HG03095 (cell line): ENCODE measurements around the gene PRELID3B.
"Not testable (repeated sequence)": the region's sequence is repeated elsewhere in the genome, so short reads cannot be mapped to it uniquely, and the experiment has no call there.

Experiments used
- ATAC-seq: cut with Tn5 transposase; IDR thresholded peaks from one replicate; pipeline ENCODE4 v1.9.1; 2021; ENCODE audit warnings: moderate library complexity; ENCODE audit not compliant: unreplicated experiment

The PRELID3B gene

GRCh38 chr20:59026904-59027740, 15.5 kb downstream of the PRELID3B start:
- ATAC-seq, result no peak

DNA sequence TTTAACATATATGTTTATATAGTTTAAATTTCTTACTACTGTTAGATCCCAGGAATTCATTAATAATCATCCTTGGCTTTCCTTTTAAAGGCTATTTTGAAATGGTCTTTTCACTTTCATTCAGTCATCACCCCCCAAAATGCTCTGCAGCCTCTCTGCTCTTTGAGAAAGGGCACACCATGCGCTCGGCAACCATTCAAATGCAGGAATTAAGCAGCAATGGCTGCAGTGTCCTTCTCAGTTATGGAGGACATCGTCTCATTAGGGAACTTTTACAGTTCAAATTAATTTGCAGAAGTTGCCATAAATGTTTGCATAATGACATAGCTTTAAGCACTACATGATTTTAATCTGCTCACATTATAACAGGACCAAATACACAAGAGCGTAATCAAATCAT, 17.1 kb downstream of the PRELID3B start:
- ATAC-seq, result no peak

DNA sequence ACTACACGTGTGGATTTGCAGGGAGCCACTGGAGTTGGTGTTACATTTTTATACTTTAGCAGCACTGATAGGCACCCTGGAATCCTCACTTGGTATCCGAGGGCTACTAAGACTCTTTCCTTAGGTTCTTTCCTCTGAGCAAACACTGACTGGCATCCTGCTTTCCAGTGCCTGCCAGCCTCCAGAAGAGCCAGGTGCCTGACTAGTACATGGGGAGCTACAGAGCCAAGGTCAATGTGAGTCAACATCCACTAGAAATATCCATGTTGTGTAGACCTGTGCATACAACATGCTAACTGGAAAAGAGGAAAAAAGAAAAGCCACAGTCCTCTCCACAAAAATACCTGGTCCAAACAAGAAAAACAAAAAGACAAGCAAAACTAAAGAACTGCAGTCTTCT, 17.5 kb downstream of the PRELID3B start:
- ATAC-seq, result no peak

DNA sequence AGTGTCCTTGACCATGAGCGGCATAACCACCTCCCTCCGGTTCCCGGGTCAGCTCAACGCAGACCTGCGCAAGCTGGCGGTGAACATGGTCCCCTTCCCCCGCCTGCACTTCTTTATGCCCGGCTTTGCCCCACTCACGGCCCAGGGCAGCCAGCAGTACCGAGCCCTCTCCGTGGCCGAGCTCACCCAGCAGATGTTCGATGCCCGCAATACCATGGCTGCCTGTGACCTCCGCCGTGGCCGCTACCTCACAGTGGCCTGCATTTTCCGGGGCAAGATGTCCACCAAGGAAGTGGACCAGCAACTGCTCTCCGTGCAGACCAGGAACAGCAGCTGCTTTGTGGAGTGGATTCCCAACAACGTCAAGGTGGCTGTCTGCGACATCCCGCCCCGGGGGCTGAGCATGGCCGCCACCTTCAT, 18.5 kb downstream of the PRELID3B start:
- ATAC-seq, result no peak

DNA sequence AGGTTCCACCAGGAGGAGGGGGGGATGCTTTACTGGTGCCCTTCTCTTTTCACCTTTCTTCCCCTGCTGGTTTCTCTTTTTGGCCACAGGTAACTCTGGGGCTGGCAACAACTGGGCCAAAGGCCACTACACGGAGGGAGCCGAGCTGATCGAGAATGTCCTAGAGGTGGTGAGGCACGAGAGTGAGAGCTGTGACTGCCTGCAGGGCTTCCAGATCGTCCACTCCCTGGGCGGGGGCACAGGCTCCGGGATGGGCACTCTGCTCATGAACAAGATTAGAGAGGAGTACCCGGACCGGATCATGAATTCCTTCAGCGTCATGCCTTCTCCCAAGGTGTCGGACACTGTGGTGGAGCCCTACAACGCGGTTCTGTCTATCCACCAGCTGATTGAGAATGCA, 19.0 kb downstream of the PRELID3B start:
- ATAC-seq, result no peak

GRCh38 chr20:59022754-59023153, 19.8 kb downstream of the PRELID3B start:
- no peak for ATAC-seq

DNA sequence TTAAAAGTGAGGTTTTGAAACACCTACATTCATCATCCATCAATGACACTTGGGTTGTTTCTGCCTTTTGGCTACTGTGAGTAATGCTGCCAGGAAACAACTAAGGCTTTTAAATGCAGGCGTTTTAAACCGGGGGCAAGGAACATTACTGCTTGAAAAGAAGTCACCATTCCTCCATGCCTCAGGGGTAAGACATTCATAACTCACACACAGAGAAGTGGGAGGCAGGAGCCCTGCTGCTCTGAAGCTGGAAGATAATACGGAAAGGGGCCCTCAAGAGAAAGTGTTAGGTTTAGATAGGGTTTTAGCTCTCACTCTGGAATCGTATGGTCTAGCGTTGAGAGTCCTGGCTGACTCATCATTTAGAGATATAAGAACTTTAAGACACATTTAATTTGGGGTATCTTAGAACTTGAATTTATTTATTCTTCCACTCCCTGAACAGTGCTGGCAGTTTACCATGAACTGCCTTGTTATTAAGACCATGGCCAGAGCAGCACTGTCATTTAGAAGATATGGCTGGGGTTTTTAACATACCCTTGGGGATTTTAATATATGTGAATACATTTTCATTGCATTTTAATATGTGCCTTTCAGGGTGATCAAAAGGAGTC, 21.5 kb downstream of the PRELID3B start:
- no peak for ATAC-seq

DNA sequence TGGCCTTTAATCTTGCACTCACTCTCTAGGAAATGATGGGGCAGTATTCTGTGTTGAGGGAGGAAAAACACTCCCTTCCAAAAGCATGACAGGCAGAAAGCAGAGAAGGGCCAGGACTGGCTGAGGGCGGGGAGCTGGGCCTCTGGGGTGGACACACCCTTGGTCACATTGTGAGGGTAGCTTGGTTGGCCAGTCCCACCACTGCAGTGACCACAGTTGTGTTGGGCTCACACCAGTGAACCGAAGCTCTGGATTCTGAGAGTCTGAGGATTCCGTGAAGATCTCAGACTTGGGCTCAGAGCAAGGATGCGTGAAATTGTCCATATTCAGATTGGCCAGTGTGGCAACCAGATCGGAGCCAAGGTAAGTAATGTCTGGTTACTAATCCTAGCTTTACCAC, 23.4 kb downstream of the PRELID3B start, which contains the start of gene TUBB1:
Gene TUBB1, plus strand, starts transcription at position 213 of the 400 bp plus-strand sequence. Its CDS starts 94 bp downstream, at position 307.
- ATAC-seq, result no peak

- no peak for ATAC-seq
Observed at GRCh38 chr20:59018817-59019216, 23.8 kb downstream of the PRELID3B start.

- ATAC-seq, result no peak
Observed at GRCh38 chr20:59017493-59018231, 24.9 kb downstream of the PRELID3B start.

GRCh38 chr20:59016795-59017492, 25.6 kb downstream of the PRELID3B start:
- no peak for ATAC-seq

DNA sequence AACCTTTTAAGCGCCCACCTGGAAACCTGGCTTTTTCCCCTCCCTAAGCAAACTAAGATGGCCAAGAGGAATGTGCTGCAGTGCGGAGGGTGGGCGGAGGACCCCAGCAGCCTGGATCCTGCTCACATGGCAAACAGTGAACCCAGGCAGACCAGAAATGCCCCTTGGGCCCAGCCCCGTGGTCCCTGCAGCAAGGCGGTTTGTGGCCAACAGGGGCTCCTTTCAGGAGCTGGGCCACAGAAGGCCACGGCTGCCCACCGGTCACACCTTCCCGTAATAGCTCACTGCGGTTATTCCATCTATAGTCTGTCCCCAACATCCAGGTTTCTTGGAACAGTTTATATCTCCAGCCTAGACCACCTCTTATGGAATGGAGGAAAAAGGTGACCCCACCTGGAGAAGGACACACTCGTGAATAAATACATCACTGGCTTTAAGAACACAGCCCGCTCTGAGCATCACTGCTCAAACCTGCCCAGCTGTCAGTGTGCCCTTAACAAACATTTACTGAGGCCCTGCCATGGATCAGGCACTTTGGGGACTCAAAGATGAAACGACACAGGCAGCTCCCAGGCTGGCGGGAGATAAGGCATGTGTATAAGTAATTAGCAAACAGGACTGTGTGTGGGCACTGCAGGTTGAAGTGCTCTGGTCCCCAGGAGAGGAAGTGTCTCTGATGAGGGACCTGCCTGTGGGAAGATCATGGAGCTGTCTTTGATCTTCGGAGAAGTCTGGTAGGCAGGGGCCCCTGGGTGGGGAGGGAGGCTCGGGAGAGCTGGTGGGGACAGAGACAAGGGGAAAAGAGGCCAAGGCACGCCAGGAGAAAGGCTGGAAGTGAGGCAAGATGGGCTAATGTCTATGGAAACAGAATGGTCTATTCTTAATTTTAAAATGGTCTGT, 26.5 kb downstream of the PRELID3B start:
- no peak for ATAC-seq

- ATAC-seq, result no peak
Observed at GRCh38 chr20:59015411-59015810, 27.2 kb downstream of the PRELID3B start.

- ATAC-seq, result no peak
Observed at GRCh38 chr20:59014680-59015389, 27.8 kb downstream of the PRELID3B start.

DNA sequence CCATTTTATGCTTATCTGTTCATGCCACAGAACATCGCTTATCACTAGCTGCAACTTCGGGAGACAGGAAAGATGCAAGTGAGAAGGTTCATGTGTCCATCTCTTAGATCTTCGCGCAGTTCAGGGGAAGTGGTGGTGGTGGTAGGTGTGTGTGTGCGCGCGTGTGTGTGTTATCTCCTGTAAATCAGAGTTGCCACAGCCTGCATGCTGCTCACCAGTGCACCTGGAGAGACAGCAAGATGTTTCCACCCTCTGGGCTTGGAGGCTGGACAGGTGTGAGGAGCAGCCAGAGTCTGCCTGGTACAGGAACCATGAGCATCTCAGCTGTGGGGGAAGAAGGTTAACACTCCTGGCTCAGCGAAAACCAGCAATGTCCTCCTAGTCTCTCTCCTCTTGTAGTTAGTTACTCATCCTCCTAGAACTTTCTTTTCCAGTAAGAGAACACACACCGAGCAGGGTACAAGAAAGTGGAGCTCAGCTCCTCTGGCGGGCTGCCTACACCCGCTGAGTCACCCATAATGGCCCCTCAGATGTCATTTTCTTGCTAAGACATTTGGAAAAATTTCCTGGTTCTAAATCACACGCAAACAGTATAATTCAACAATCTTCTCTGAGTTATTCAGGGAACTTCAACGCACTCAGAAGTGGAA, 28.5 kb downstream of the PRELID3B start:
- no peak for ATAC-seq

- no peak for ATAC-seq
Observed at GRCh38 chr20:59013031-59013951, 29.3 kb downstream of the PRELID3B start.

DNA sequence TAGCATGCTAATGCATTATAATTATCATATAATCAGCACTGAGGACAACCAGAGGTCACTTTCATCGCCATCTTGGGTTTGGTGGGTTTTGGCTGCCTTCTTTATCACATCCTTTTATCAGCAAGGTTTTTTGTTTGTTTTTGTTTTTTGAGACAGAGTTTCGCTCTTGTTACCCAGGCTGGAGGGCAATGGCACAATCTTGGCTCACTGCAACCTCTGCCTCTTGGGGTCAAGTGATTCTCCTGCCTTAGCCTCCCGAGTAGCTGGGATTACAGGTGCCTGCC, 30.8 kb downstream of the PRELID3B start:
- ATAC-seq, result not testable (repeated sequence)
